ENCODE results near the gene MTF2. TPM values are rescaled to one million over a fixed set of nuclear protein-coding genes. Genes with fewer than 3 reads are reported as not detected.

MTF2 gene
- total and polyA plus RNA-seq, 9 of the 15 experiments (the other 6 are each of a cell fraction or from before 2014, with no cell fraction given): 29.3 to 124 (median 57.7) TPM

GRCh38 chr1:93051961-93052360, 27.1 kb upstream of the MTF2 start (continued):
- no peak for TF ChIP-seq ZNF318 (IDR thresholded peaks at IDR 0.05; ENCODE audit: borderline replicate concordance in 1 of 2, low read depth in 1 of 2)
- TF ChIP-seq ZNF766 (CRISPR knock-in tag; conservative IDR thresholded peaks at IDR 0.05): peak; percentile 52; the same call in 1 of the 2 replicates
- TF ChIP-seq MTA3 (IDR thresholded peaks at IDR 0.05; ENCODE audit: borderline replicate concordance): no peak
- TF ChIP-seq, protein P1, sequence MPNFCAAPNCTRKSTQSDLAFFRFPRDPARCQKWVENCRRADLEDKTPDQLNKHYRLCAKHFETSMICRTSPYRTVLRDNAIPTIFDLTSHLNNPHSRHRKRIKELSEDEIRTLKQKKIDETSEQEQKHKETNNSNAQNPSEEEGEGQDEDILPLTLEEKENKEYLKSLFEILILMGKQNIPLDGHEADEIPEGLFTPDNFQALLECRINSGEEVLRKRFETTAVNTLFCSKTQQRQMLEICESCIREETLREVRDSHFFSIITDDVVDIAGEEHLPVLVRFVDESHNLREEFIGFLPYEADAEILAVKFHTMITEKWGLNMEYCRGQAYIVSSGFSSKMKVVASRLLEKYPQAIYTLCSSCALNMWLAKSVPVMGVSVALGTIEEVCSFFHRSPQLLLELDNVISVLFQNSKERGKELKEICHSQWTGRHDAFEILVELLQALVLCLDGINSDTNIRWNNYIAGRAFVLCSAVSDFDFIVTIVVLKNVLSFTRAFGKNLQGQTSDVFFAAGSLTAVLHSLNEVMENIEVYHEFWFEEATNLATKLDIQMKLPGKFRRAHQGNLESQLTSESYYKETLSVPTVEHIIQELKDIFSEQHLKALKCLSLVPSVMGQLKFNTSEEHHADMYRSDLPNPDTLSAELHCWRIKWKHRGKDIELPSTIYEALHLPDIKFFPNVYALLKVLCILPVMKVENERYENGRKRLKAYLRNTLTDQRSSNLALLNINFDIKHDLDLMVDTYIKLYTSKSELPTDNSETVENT (CRISPR knock-in tag; IDR thresholded peaks at IDR 0.05): no peak
- no peak for TF ChIP-seq RFX1 (IDR thresholded peaks at IDR 0.05)
- no peak for TF ChIP-seq ARID3B (CRISPR knock-in tag; IDR thresholded peaks at IDR 0.05; ENCODE audit: borderline replicate concordance)
- TF ChIP-seq, protein P2, sequence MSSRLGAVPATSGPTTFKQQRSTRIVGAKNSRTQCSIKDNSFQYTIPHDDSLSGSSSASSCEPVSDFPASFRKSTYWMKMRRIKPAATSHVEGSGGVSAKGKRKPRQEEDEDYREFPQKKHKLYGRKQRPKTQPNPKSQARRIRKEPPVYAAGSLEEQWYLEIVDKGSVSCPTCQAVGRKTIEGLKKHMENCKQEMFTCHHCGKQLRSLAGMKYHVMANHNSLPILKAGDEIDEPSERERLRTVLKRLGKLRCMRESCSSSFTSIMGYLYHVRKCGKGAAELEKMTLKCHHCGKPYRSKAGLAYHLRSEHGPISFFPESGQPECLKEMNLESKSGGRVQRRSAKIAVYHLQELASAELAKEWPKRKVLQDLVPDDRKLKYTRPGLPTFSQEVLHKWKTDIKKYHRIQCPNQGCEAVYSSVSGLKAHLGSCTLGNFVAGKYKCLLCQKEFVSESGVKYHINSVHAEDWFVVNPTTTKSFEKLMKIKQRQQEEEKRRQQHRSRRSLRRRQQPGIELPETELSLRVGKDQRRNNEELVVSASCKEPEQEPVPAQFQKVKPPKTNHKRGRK (tag; IDR thresholded peaks at IDR 0.05): no peak
- TF ChIP-seq, protein P3, sequence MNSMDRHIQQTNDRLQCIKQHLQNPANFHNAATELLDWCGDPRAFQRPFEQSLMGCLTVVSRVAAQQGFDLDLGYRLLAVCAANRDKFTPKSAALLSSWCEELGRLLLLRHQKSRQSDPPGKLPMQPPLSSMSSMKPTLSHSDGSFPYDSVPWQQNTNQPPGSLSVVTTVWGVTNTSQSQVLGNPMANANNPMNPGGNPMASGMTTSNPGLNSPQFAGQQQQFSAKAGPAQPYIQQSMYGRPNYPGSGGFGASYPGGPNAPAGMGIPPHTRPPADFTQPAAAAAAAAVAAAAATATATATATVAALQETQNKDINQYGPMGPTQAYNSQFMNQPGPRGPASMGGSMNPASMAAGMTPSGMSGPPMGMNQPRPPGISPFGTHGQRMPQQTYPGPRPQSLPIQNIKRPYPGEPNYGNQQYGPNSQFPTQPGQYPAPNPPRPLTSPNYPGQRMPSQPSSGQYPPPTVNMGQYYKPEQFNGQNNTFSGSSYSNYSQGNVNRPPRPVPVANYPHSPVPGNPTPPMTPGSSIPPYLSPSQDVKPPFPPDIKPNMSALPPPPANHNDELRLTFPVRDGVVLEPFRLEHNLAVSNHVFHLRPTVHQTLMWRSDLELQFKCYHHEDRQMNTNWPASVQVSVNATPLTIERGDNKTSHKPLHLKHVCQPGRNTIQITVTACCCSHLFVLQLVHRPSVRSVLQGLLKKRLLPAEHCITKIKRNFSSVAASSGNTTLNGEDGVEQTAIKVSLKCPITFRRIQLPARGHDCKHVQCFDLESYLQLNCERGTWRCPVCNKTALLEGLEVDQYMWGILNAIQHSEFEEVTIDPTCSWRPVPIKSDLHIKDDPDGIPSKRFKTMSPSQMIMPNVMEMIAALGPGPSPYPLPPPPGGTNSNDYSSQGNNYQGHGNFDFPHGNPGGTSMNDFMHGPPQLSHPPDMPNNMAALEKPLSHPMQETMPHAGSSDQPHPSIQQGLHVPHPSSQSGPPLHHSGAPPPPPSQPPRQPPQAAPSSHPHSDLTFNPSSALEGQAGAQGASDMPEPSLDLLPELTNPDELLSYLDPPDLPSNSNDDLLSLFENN (IDR thresholded peaks at IDR 0.05; ENCODE audit: low read depth in 2 of 2, low read length in 2 of 2): no peak

Data from K562 (cell line).